Stimulated activated CD8-positive, alpha-beta memory T cell treated with anti-CD3 and anti-CD28 coated beads, Interleukin-4, amount 100 ng/mL, for 24 hours (primary cell): ENCODE data around the gene SLC39A9.
"Not testable (repeated sequence)": the region's sequence is repeated elsewhere in the genome, so short reads cannot be mapped to it uniquely, and the experiment has no call there.

Source experiments
- DNase-seq: peaks from one replicate; pipeline ENCODE4 v3.0.0-alpha.2; 2020; ENCODE audit warnings: low read depth

Gene SLC39A9

GRCh38 chr14:69427596-69427995 is 29.1 kb downstream of the SLC39A9 start:
- no peak for DNase-seq

- DNase-seq = no peak
Observed at GRCh38 chr14:69428289-69428998, 30.0 kb downstream of the SLC39A9 start.

DNA sequence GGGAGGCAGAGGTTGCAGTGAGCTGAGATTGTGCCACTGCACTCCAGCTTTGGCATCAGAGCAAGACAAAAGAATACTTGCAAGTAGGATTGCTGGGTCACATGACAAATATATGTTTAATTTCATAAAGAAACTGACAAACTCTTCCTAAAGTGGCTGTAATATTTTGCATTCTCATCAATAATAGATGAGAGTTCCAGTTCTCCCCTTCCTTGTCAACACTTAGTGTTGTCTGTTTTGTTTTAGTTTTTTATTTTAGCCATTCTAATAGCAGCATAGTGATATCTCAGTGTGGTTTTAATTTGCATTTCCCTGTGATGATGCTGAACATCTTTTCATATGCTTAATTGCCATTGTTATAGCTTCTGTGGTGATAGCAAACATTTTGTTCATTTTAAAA is 31.2 kb downstream of the SLC39A9 start:
- no peak for DNase-seq

DNA sequence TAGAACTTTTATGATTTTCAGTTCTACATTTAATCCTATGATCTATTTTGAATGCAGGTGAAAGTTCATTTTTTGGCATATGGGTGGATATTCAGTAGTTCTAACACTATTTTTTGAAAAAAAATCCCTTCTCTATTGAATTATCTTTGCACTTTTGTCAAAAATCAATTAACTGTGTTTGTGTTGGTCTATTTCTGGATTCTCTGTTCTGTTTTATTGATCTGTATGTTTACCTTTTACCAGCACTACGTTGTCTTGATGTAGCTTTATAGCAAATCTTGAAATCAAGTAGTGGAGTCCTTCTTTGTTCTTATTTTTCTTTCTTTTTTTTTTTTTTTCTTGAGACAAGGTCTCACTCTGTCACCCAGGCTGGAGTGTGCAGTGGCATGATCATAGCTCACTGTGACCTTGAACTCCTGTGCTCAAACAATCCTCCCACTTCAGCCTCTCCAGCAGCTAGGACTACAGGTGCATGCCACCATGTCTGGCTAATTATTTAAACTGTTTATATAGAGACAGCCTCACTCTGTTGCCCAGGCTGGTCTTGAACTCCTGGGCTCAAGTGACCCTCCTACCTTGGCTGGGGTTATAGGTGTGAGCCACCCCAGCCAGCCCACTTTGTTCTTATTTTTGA is 31.9 kb downstream of the SLC39A9 start:
- DNase-seq = no peak

GRCh38 chr14:69432364-69432763 is 33.9 kb downstream of the SLC39A9 start:
- DNase-seq = no peak

- no peak for DNase-seq
Observed at GRCh38 chr14:69439521-69440270, 41.2 kb downstream of the SLC39A9 start.

DNA sequence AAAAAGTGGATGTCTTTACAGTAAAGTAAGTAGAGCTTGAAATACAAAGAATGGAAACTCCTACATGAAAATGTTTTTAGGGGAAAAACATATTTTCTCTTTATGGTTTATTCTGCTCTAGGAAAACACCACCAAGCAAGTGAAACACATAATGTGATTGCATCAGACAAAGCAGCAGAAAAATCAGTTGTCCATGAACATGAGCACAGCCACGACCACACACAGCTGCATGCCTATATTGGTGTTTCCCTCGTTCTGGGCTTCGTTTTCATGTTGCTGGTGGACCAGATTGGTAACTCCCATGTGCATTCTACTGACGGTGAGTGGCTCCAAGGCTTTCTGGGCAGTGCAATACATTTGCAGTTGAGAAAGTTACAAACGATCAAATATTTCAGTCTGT is 43.5 kb downstream of the SLC39A9 start:
- no peak for DNase-seq

GRCh38 chr14:69443296-69443805 is 44.9 kb downstream of the SLC39A9 start:
- no peak for DNase-seq

DNA sequence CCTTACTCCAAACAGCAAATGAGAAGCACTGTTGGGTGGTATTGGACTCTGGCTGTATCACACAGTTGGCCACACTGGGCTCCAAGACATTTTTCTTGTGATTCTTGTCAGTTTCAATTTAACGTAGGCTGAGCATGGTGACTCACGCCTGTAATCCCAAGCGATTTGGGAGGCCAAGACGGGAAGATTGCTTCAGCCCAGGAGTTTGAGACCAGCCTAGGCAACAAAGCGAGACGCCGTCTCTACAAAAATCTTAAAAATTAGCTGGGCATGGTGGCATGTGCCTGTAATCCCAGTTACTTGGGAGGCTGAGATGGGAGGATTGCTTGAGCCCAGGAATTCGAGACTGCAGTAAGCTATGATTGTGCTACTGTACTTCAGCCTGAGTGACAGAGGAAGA is 50.7 kb downstream of the SLC39A9 start:
- no peak for DNase-seq

DNA sequence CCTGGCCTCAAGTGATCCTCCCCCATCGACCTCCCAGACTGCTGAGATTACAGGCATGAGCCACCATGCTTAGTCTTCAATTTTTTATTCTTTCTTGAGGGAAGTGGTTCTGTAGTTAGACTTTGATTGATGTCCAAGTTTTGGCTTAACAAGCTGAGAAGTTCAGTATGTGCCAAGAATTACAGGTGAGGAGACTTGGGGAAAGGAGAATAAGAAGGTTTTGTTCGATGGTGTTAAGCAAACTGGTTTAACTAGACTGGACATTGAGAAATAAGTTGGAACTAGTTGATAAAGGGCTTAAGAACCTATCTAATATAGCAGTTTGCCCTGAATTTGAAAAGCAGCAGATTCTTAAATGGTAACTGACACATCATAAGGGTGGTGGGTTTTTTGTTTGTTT is 53.4 kb downstream of the SLC39A9 start:
- DNase-seq = no peak

- no peak for DNase-seq
Observed at GRCh38 chr14:69458350-69458749, 59.9 kb downstream of the SLC39A9 start.

GRCh38 chr14:69459122-69459521 is 60.6 kb downstream of the SLC39A9 start:
- DNase-seq = no peak

GRCh38 chr14:69460093-69460701 is 61.7 kb downstream of the SLC39A9 start:
- peak; percentile 30 for DNase-seq

GRCh38 chr14:69464379-69464778 is 65.9 kb downstream of the SLC39A9 start:
- DNase-seq = no peak

DNA sequence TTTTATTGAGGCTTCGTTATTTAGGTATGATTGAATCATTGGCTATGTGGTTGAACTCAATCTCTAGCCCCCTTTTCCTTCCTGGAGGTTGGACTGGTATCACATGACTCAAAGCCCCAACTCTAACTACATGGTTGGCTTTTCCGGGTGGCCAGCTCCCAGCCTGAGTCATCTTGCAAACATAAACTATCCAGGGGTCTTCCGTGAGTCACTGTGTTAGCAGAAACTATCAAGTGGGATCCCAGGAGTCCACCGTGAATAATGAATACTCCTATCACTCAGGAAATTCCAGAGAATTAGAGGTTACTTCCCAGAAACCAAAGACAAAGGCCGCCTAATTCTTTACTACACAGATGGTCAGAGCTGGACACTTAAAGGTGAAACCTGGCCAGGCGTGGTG is 66.3 kb downstream of the SLC39A9 start:
- no peak for DNase-seq

- DNase-seq = no peak
Observed at GRCh38 chr14:69468949-69469348, 70.5 kb downstream of the SLC39A9 start.

DNA sequence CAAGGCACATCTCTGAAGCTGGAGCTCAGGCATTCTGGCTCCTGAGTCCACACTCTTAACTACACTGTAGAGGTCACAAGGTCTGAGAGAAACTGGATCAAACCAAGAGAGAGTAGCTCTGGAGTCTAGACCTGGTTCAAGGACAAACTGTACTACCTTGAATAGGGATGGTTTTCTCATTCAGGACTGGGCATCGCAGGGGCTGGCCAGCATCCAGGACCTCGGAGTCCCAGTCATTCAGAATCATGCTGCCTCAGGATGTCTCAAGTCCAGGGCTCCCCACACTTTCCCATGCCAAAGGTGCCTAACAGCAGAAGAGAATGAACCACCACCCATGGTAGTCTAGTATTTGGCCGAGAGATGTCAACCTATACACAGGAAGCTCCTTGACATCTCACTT is 72.9 kb downstream of the SLC39A9 start:
- no peak for DNase-seq

GRCh38 chr14:69471916-69472315 is 73.4 kb downstream of the SLC39A9 start:
- no peak for DNase-seq

- DNase-seq = no peak
Observed at GRCh38 chr14:69473260-69473659, 74.8 kb downstream of the SLC39A9 start.

DNA sequence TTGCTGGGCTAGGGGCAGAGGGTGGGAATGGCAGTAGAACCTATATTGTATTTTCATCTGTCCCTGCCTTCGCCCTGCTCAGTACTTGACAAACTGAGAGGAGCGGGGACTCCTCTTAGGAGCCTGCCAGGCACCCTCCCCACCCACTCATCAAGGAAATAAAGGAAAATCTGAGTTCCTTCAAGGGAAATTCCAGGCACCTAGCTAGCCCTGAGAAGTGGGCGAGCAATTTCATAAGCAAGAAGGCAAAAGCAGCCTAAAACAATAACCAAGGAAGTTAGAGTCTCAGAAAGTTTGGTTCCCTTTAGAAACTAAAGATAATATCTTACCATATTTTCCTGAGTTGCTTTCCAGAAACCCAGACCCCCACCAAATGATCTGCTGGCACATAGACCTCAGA is 75.5 kb downstream of the SLC39A9 start:
- no peak for DNase-seq

DNA sequence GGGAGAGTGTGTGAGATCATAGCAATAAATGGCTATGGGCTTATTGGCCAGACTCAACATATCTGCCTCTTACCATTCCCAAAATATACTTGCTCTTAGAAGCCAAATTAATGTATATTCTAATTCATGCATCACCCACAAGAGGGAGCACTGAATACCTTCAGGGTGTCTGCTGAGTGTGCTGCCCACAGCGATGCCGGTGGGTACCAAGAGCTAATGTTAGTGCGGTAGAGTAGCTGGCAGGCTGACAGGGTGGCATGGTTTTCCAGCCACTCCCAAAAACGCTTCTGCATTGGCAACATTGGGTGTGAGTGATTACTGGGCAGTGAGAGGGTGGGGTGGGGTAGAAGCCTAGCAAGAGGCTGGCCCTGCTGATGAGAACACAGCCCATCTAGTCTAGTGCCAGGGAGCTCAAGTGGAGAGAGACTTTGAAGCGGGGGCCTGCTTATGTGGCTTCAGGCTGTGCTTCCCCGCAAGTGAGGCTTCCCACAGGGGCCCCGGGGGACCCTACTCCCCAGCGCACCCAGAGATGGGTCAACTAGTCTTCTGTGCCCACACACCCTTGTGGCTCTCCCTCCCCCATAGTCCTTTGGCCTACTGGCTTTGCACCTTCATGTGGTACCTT is 76.8 kb downstream of the SLC39A9 start:
- DNase-seq = no peak

DNA sequence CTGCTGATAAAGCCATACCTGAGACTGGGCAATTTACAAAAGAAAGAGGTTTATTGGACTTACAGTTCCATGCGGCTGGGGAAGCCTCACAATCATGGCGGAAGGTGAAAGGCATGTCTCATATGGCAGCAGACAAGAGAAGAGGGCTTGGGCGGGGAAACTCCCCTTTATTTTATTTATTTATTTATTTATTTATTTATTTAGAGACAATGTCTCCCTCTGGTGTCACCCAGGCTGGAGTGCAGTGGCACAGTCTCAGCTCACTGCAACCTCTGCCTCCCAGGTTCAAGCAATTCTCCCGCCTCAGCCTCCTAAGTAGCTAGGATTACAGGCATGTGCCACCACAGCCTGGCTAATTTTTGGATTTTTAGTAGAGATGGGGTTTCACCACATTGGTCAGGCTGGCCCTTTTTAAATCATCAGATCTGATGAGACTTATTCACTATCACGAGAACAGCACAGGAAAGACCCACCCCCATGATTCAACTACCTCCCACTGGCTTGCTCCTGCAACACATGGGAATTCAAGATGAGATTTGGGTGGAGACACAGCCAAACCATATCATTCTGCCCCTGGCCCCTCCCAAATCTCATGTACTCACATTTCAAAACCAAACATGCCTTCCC is 78.4 kb downstream of the SLC39A9 start:
- not testable (repeated sequence) for DNase-seq
